Neural cell (in vitro differentiated cells): ENCODE data around the gene SMTNL2. TPM values are rescaled to one million over a fixed set of nuclear protein-coding genes. Genes with fewer than 3 reads are reported as not detected.

Source experiments
- H2AFZ ChIP-seq: fragments of 200-600, 300-800 bp; sonication (generic), shearing (Covaris generic); 2 replicates; pipeline ENCODE4 v1.6.0; 2014; ENCODE audit warnings: low read depth, mild to moderate bottlenecking, antibody characterized with exemption, low read length, moderate library complexity
- H3F3A ChIP-seq: fragments of 200-600 bp; shearing (Covaris generic); 2 replicates; pipeline ENCODE4 v1.6.1; 2016; ENCODE audit warnings: mild to moderate bottlenecking, moderate library complexity, mixed read lengths, antibody characterized with exemption, low read length; ENCODE audit not compliant: insufficient read depth, poor library complexity, severe bottlenecking
- H3K27ac ChIP-seq: fragments of 200-600, 300-800 bp; sonication (generic), shearing (Covaris generic); 2 replicates; pipeline ENCODE4 v1.5.1; 2014; ENCODE audit warnings: mild to moderate bottlenecking, low read length, moderate library complexity
- H3K27me3 ChIP-seq: fragments of 300-800, 200-600 bp; sonication (generic), shearing (Covaris generic); 2 replicates; pipeline ENCODE4 v1.6.0; 2014; ENCODE audit warnings: mild to moderate bottlenecking, low read depth, low read length, moderate library complexity; ENCODE audit not compliant: insufficient read depth
- H3K36me3 ChIP-seq: fragments of 300-800, 200-600 bp; sonication (generic), shearing (Covaris generic); 2 replicates; pipeline ENCODE4 v1.5.1; 2014; ENCODE audit warnings: mild to moderate bottlenecking, antibody characterized with exemption, low read length, moderate library complexity; ENCODE audit not compliant: insufficient read depth
- H3K4me2 ChIP-seq: fragments of 300-800, 200-600 bp; sonication (generic), shearing (Covaris generic); 2 replicates; pipeline ENCODE4 v1.6.0; 2014; ENCODE audit warnings: mild to moderate bottlenecking, low read length
- H3K4me3 ChIP-seq: fragments of 300-800, 200-600 bp; sonication (generic), shearing (Covaris generic); 2 replicates; pipeline ENCODE4 v1.5.1; 2014; ENCODE audit warnings: mild to moderate bottlenecking, low read length, moderate library complexity
- H3K79me2 ChIP-seq: fragments of 200-600 bp; shearing (Covaris generic); replicated peaks from 2 replicates; pipeline ENCODE4 v1.6.0; 2014; ENCODE audit warnings: mild to moderate bottlenecking, low read length, moderate library complexity; ENCODE audit not compliant: insufficient read depth
- H3K9ac ChIP-seq: fragments of 300-800, 200-600 bp; sonication (generic), shearing (Covaris generic); 2 replicates; pipeline ENCODE4 v1.6.1; 2016; ENCODE audit warnings: mild to moderate bottlenecking, low read length, mixed read lengths
- H3K9me2 ChIP-seq: fragments of 200-600 bp; shearing (Covaris generic); 2 replicates; pipeline ENCODE4 v1.6.1; 2016; ENCODE audit warnings: mild to moderate bottlenecking, low read length, mixed read lengths; ENCODE audit not compliant: insufficient read depth
- H3K9me3 ChIP-seq: fragments of 200-600, 300-800 bp; sonication (generic), shearing (Covaris generic); 2 replicates; pipeline ENCODE4 v1.6.1; 2016; ENCODE audit warnings: mild to moderate bottlenecking, mixed run types, low read length, moderate library complexity, mixed read lengths
- H4K20me1 ChIP-seq: fragments of 200-600 bp; shearing (Covaris generic); 2 replicates; pipeline ENCODE4 v1.6.1; 2016; ENCODE audit warnings: mild to moderate bottlenecking, mixed run types; ENCODE audit not compliant: insufficient read depth
- EP300 ChIP-seq: fragments of 450-650 bp; conservative IDR thresholded peaks from 2 replicates; pipeline ENCODE4 v1.6.1; 2014; ENCODE audit warnings: antibody characterized with exemption, mild to moderate bottlenecking, moderate library complexity; ENCODE audit not compliant: poor library complexity, severe bottlenecking
- EZH2 ChIP-seq: fragments of 200-600, 300-800 bp; shearing (Covaris generic), sonication (generic); IDR thresholded peaks from 2 replicates; pipeline ENCODE4 v1.6.1; 2014; ENCODE audit warnings: antibody characterized with exemption, low read length, borderline replicate concordance, mild to moderate bottlenecking; ENCODE audit not compliant: insufficient read depth, poor library complexity, severe bottlenecking
- MXI1 ChIP-seq: fragments of 450-650 bp; conservative IDR thresholded peaks from 2 replicates; pipeline ENCODE4 v1.6.1; 2014; ENCODE audit warnings: antibody characterized with exemption, mild to moderate bottlenecking; ENCODE audit not compliant: poor library complexity, severe bottlenecking
- POLR2AphosphoS5 ChIP-seq: IDR thresholded peaks from 2 replicates; pipeline ENCODE4 v1.6.1; 2012
- RAD21 ChIP-seq: fragments of 450-650 bp; conservative IDR thresholded peaks from 2 replicates; pipeline ENCODE4 v1.6.1; 2014; ENCODE audit warnings: antibody characterized with exemption, mild to moderate bottlenecking, moderate library complexity
- SMC3 ChIP-seq: fragments of 450-650 bp; conservative IDR thresholded peaks from 2 replicates; pipeline ENCODE4 v1.6.1; 2014; ENCODE audit warnings: antibody characterized with exemption, mild to moderate bottlenecking, moderate library complexity; ENCODE audit not compliant: poor library complexity
- TAF1 ChIP-seq: IDR thresholded peaks from 2 replicates; pipeline ENCODE4 v1.6.1; 2012; ENCODE audit warnings: low read depth
- polyA plus RNA-seq: library from polyadenylated mRNA; depleted of rRNA; stranded (reverse); fragments of >200 nt; gene quantifications from 2 replicates; pipeline ENCODE4 v1.2.3, GENCODE V29; 2014
- TF ChIP-seq, protein P1 (sequence below): IDR thresholded peaks from 2 replicates; pipeline ENCODE4 v1.6.1; 2012; ENCODE audit warnings: borderline replicate concordance
- TF ChIP-seq, protein P2 (sequence below): fragments of 450-650 bp; IDR thresholded peaks from 2 replicates; pipeline ENCODE4 v1.5.1; 2014; ENCODE audit warnings: antibody characterized with exemption, mild to moderate bottlenecking, moderate library complexity; ENCODE audit not compliant: poor library complexity, severe bottlenecking

The SMTNL2 gene
- polyA plus RNA-seq, 1 donor from 2014 or later, result 0.81 TPM

GRCh38 chr17:4573669-4574068, 10.7 kb upstream of the SMTNL2 start:
- Histone ChIP-seq H3K9me3 (no peaks in the 10 kb centered on the region), H3F3A (no peaks in the 10 kb centered on the region), H3K9ac (no peak overlapping the region), H3K27ac (no peak overlapping the region), H3K36me3 (no peaks in the 10 kb centered on the region), H3K4me2 (no peak overlapping the region), H3K79me2 (no peaks in the 10 kb centered on the region), H3K9me2 (no peaks in the 10 kb centered on the region), H3K27me3 (no peaks in the 10 kb centered on the region), H4K20me1 (no peaks in the 10 kb centered on the region), H2AFZ (no peak overlapping the region), H3K4me3 (no peak overlapping the region)
- TF ChIP-seq, protein P1, sequence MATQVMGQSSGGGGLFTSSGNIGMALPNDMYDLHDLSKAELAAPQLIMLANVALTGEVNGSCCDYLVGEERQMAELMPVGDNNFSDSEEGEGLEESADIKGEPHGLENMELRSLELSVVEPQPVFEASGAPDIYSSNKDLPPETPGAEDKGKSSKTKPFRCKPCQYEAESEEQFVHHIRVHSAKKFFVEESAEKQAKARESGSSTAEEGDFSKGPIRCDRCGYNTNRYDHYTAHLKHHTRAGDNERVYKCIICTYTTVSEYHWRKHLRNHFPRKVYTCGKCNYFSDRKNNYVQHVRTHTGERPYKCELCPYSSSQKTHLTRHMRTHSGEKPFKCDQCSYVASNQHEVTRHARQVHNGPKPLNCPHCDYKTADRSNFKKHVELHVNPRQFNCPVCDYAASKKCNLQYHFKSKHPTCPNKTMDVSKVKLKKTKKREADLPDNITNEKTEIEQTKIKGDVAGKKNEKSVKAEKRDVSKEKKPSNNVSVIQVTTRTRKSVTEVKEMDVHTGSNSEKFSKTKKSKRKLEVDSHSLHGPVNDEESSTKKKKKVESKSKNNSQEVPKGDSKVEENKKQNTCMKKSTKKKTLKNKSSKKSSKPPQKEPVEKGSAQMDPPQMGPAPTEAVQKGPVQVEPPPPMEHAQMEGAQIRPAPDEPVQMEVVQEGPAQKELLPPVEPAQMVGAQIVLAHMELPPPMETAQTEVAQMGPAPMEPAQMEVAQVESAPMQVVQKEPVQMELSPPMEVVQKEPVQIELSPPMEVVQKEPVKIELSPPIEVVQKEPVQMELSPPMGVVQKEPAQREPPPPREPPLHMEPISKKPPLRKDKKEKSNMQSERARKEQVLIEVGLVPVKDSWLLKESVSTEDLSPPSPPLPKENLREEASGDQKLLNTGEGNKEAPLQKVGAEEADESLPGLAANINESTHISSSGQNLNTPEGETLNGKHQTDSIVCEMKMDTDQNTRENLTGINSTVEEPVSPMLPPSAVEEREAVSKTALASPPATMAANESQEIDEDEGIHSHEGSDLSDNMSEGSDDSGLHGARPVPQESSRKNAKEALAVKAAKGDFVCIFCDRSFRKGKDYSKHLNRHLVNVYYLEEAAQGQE, result no peak
- TF ChIP-seq MXI1 (no peak), POLR2AphosphoS5 (no peak), TAF1 (no peak), RAD21 (no peak), SMC3 (no peak), EP300 (no peak), EZH2 (no peak)
- TF ChIP-seq, protein P2, sequence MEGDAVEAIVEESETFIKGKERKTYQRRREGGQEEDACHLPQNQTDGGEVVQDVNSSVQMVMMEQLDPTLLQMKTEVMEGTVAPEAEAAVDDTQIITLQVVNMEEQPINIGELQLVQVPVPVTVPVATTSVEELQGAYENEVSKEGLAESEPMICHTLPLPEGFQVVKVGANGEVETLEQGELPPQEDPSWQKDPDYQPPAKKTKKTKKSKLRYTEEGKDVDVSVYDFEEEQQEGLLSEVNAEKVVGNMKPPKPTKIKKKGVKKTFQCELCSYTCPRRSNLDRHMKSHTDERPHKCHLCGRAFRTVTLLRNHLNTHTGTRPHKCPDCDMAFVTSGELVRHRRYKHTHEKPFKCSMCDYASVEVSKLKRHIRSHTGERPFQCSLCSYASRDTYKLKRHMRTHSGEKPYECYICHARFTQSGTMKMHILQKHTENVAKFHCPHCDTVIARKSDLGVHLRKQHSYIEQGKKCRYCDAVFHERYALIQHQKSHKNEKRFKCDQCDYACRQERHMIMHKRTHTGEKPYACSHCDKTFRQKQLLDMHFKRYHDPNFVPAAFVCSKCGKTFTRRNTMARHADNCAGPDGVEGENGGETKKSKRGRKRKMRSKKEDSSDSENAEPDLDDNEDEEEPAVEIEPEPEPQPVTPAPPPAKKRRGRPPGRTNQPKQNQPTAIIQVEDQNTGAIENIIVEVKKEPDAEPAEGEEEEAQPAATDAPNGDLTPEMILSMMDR, result no peak

- Histone ChIP-seq H3K4me3 (no peak overlapping the region), H3K36me3 (no peaks in the 10 kb centered on the region), H2AFZ (no peak overlapping the region), H3K9me2 (no peaks in the 10 kb centered on the region), H3K27ac (no peak overlapping the region), H3K4me2 (no peak overlapping the region), H4K20me1 (no peaks in the 10 kb centered on the region), H3F3A (no peaks in the 10 kb centered on the region), H3K27me3 (no peaks in the 10 kb centered on the region), H3K9me3 (no peaks in the 10 kb centered on the region), H3K79me2 (no peaks in the 10 kb centered on the region), H3K9ac (no peak overlapping the region)
- TF ChIP-seq SMC3 (no peak), TAF1 (no peak), EP300 (no peak)
- TF ChIP-seq, protein P1, result no peak
Observed at GRCh38 chr17:4574448-4575045, 9.8 kb upstream of the SMTNL2 start.
